Endothelial cell of umbilical vein (primary cell): Measurements from ENCODE around the gene CCDC93. TPM values are rescaled to one million over a fixed set of nuclear protein-coding genes. Genes with fewer than 3 reads are reported as not detected.
A peak's percentile ranks its signal among the peaks of the same experiment; 100 is the strongest.

Experiments used
- BruUV-seq: library from RNA; stranded (reverse); fragments of 400-500 nt; replicated peaks from 2 replicates; lab custom pipeline; 2021; lab: Mats Ljungman, UMichigan
- CTCF ChIA-PET: fragments of 300-600, 350-600 bp; sonication (Branson Sonifier 250); formaldehyde crosslinking; loops from one replicate; lab custom pipeline; 2021; ENCODE audit warnings: antibody characterized with exemption, inconsistent platforms; lab: Charles Lee
- POLR2A ChIA-PET: fragments of 300-600, 350-600 bp; sonication (Branson Sonifier 250); formaldehyde crosslinking; loops from one replicate; lab custom pipeline; 2021; ENCODE audit warnings: antibody characterized with exemption, inconsistent platforms; lab: Charles Lee
- DNase-seq: peaks from one replicate; pipeline ENCODE4 v3.0.0-alpha.2; 2011; ENCODE audit warnings: low read depth, low spot score
- FAIRE-seq: peaks from 2 replicates; lab custom pipeline; 2011; peaks lifted over from hg19 to GRCh38; lab: Jason Lieb, UNC
- H2AFZ ChIP-seq: 2 replicates; pipeline ENCODE4 v1.6.0; 2012; ENCODE audit warnings: low read depth, low read length, control low read depth, inconsistent platforms
- H3K27ac ChIP-seq: 2 replicates; pipeline ENCODE4 v1.5.1; 2011; ENCODE audit warnings: low read depth, mild to moderate bottlenecking, control low read depth, low read length, moderate library complexity; ENCODE audit not compliant: insufficient read depth
- H3K27me3 ChIP-seq, 2 experiments: 2 replicates each; pipeline versions ENCODE4 v1.6.0 to v1.6.1; 2011; ENCODE audit warnings: low read length in 2 of 2, mixed read lengths in 1 of 2; ENCODE audit not compliant: control insufficient read depth in 2 of 2, insufficient read depth in 2 of 2
- H3K36me3 ChIP-seq, 2 experiments: 2 replicates in 1 of 2; 3 replicates in 1 of 2; pipeline ENCODE4 v1.5.1; 2011; ENCODE audit warnings: low read length in 2 of 2, mild to moderate bottlenecking in 1 of 2, moderate library complexity in 1 of 2; ENCODE audit not compliant: control insufficient read depth in 2 of 2, insufficient read depth in 2 of 2; ENCODE audit errors: extremely low read depth in 1 of 2
- H3K4me1 ChIP-seq: 3 replicates; pipeline ENCODE4 v1.5.1; 2011; ENCODE audit warnings: mild to moderate bottlenecking, low read length; ENCODE audit not compliant: control insufficient read depth, insufficient read depth; ENCODE audit errors: extremely low read depth
- H3K4me2 ChIP-seq: 2 replicates; pipeline ENCODE4 v1.6.1; 2011; ENCODE audit warnings: low read length, control low read depth, mixed read lengths; ENCODE audit not compliant: insufficient read depth
- H3K4me3 ChIP-seq, 3 experiments: fragments of 200-600 bp in 1 of 3; sonication (generic), shearing (Covaris generic) in 1 of 3; replicated peaks in 1 of 3; 2 replicates each; pipeline ENCODE4 v1.5.1; 2011 to 2016; ENCODE audit warnings: control low read depth in 3 of 3, low read length in 3 of 3, mild to moderate bottlenecking in 2 of 3, inconsistent platforms in 1 of 3, low read depth in 1 of 3, moderate library complexity in 1 of 3; ENCODE audit not compliant: insufficient read depth in 1 of 3
- H3K79me2 ChIP-seq: 2 replicates; pipeline ENCODE4 v1.6.0; 2012; ENCODE audit warnings: low read length, inconsistent platforms; ENCODE audit not compliant: control insufficient read depth, insufficient read depth
- H3K9ac ChIP-seq: replicated peaks from 2 replicates; pipeline ENCODE3; 2011; ENCODE audit warnings: low read length, control low read depth; ENCODE audit not compliant: insufficient read depth; ENCODE audit errors: extremely low read depth
- H3K9me1 ChIP-seq: replicated peaks from 3 replicates; pipeline ENCODE4 v1.6.0; 2011; ENCODE audit warnings: mild to moderate bottlenecking, low read length; ENCODE audit not compliant: control insufficient read depth, insufficient read depth; ENCODE audit errors: extremely low read depth
- H3K9me3 ChIP-seq: replicated peaks from 2 replicates; pipeline ENCODE4 v1.5.1; 2012; ENCODE audit warnings: low read length, inconsistent platforms; ENCODE audit not compliant: control insufficient read depth, insufficient read depth
- H4K20me1 ChIP-seq: replicated peaks from 2 replicates; pipeline ENCODE3; 2011; ENCODE audit warnings: mild to moderate bottlenecking, low read length; ENCODE audit not compliant: control insufficient read depth, insufficient read depth; ENCODE audit errors: extremely low read depth
- EZH2 ChIP-seq: IDR thresholded peaks from 2 replicates; pipeline ENCODE4 v1.6.1; 2012; ENCODE audit warnings: borderline replicate concordance, low read depth, mild to moderate bottlenecking, moderate library complexity, low read length, inconsistent platforms; ENCODE audit not compliant: severe bottlenecking
- FOS ChIP-seq: IDR thresholded peaks from 2 replicates; pipeline ENCODE4 v1.6.1; 2011; ENCODE audit warnings: mild to moderate bottlenecking, low read length, moderate library complexity, borderline replicate concordance; ENCODE audit not compliant: insufficient read depth
- GATA2 ChIP-seq: IDR thresholded peaks from 2 replicates; pipeline ENCODE4 v1.7.0; 2011; ENCODE audit warnings: low read depth, mild to moderate bottlenecking, moderate library complexity, mixed read lengths, low read length; ENCODE audit not compliant: insufficient read length, insufficient read depth
- JUN ChIP-seq: IDR thresholded peaks from 2 replicates; pipeline ENCODE4 v1.6.1; 2011; ENCODE audit warnings: borderline replicate concordance, low read depth; ENCODE audit not compliant: insufficient read length, insufficient read depth
- MYC ChIP-seq: IDR thresholded peaks from one replicate; pipeline ENCODE4 v1.6.1; 2011; ENCODE audit warnings: mild to moderate bottlenecking, low read depth, low read length
- POLR2A ChIP-seq: IDR thresholded peaks from 2 replicates; pipeline ENCODE4 v1.6.1; 2012; ENCODE audit warnings: low read depth, mild to moderate bottlenecking, control low read depth, low read length
- POLR2AphosphoS5 ChIP-seq: IDR thresholded peaks from 2 replicates; pipeline ENCODE4 v1.6.1; 2012; ENCODE audit warnings: low read depth, mild to moderate bottlenecking, control low read depth, low read length, moderate library complexity; ENCODE audit not compliant: insufficient read depth
- dilution Hi-C: fragments of 300-500 bp; cut with MboI; formaldehyde crosslinking; loops from one replicate; pipeline ENCODE4 v1.15.0; 2019; ENCODE audit warnings: low sequenced_read_pairs; ENCODE audit not compliant: extremely low pct_ligation_motif_present
- intact Hi-C: fragments of 100-400 bp; cut with micrococcal nuclease; formaldehyde crosslinking; loops from one replicate; pipeline ENCODE4 v1.10.0; 2022
- polyA plus RNA-seq, 4 experiments: library from polyadenylated mRNA; depleted of rRNA in 3 of 4; stranded (reverse) in 3 of 4; unstranded in 1 of 4; fragments of >200 nt; gene quantifications; 2 replicates each; pipeline versions ENCODE4 v1.2.1 to v1.2.3, GENCODE V29; 2011 to 2012; ENCODE audit warnings: missing spikeins in 1 of 4
- total RNA-seq: library from RNA; stranded (reverse); gene quantifications from 2 replicates; pipeline ENCODE4 v1.2.3, GENCODE V29; 2021
- TF ChIP-seq, protein P1 (sequence below), 2 donors: IDR thresholded peaks; 1 replicate in 1 of 2; 2 replicates in 1 of 2; pipeline ENCODE4 v1.5.1; 2011; ENCODE audit warnings: low read length in 2 of 2, mild to moderate bottlenecking in 2 of 2, moderate library complexity in 2 of 2, control low read depth in 1 of 2, inconsistent platforms in 1 of 2, low read depth in 1 of 2; ENCODE audit not compliant: insufficient read depth in 1 of 2; ENCODE audit errors: extremely low read depth in 1 of 2
- TF ChIP-seq, protein P2 (sequence below): IDR thresholded peaks from 2 replicates; pipeline ENCODE4 v1.6.1; 2011; ENCODE audit not compliant: insufficient read depth, insufficient read length

The CCDC93 gene
- total and polyA plus RNA-seq, 2 donors (not counting 3 experiments of a cell fraction or from before 2014, with no cell fraction given) = 13.8 to 35.1 TPM

DNA sequence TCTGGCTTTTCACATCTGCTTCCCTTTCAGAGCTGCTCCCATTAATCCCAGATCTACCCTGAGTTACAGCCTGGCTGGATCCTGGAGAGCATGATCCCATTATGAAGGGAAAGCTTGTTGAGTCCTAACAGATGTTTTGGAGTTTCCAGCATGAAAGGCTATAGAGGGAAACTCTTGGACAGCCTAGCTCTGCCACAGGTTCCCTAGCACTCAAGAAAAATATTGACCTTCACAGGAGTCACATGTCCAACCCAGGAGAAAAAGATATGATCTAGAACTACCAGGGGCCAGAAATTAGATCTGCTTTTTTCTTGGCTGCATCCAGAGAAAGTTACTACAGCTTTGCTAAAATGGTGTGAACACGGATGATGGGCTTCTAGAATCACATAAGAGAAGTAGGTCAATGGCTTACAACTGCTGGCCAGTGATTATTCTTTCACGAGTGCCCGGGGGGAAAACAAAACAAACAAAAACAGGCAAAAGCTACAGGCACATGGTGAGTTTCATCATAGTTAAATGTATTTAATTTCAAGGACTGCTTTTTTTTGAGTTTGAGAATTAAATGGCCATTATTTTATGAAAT is 15.9 kb downstream of the CCDC93 start:
- Histone ChIP-seq H3K9me3 (no peaks in the 10 kb centered on the region), H3K36me3 (peaks cover 28 to 41% of the 10 kb centered on the region in 2 experiments), H3K79me2 (peaks cover 3% of the 10 kb centered on the region), H3K27me3 (no peaks in the 10 kb centered on the region), H3K4me1 (no peaks in the 10 kb centered on the region), H3K4me3 (no peak overlapping the region), H3K9me1 (no peaks in the 10 kb centered on the region), H4K20me1 (no peaks in the 10 kb centered on the region), H3K9ac (no peak overlapping the region), H3K27ac (no peak overlapping the region), H2AFZ (no peak overlapping the region), H3K4me2 (no peak overlapping the region)
- FAIRE-seq (peak; percentile 42), DNase-seq (no peak)
- CTCF ChIA-PET = interaction anchor here (1.0 to 2.3 kb wide), 4 partner anchors 9 to 184 kb away, joined by 4 to 7 read pairs (median 6); partner anchors contain the start of gene DDX18
- TF ChIP-seq JUN = no peak
- TF ChIP-seq FOS = no peak
- no peak for TF ChIP-seq POLR2AphosphoS5
- TF ChIP-seq, protein P1, sequence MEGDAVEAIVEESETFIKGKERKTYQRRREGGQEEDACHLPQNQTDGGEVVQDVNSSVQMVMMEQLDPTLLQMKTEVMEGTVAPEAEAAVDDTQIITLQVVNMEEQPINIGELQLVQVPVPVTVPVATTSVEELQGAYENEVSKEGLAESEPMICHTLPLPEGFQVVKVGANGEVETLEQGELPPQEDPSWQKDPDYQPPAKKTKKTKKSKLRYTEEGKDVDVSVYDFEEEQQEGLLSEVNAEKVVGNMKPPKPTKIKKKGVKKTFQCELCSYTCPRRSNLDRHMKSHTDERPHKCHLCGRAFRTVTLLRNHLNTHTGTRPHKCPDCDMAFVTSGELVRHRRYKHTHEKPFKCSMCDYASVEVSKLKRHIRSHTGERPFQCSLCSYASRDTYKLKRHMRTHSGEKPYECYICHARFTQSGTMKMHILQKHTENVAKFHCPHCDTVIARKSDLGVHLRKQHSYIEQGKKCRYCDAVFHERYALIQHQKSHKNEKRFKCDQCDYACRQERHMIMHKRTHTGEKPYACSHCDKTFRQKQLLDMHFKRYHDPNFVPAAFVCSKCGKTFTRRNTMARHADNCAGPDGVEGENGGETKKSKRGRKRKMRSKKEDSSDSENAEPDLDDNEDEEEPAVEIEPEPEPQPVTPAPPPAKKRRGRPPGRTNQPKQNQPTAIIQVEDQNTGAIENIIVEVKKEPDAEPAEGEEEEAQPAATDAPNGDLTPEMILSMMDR (IDR thresholded peaks at IDR 0.05; ENCODE audit: extremely low read depth in 1 of 2, insufficient read depth in 1 of 2, low read depth in 1 of 2, low read length in 2 of 2) = no peak
- TF ChIP-seq EZH2 = no peak
- TF ChIP-seq, protein P2, sequence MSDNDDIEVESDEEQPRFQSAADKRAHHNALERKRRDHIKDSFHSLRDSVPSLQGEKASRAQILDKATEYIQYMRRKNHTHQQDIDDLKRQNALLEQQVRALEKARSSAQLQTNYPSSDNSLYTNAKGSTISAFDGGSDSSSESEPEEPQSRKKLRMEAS = no peak
- no peak for TF ChIP-seq MYC
- TF ChIP-seq POLR2A = no peak
- TF ChIP-seq GATA2 = no peak
- POLR2A ChIA-PET = no interaction called here
- dilution Hi-C loops (no loop called here), intact Hi-C loops (no loop called here)
- no TSS peak for BruUV-seq
